Keratinocyte (primary cell): ENCODE data around the gene MNAT1. TPM values are rescaled to one million over a fixed set of nuclear protein-coding genes. Genes with fewer than 3 reads are reported as not detected.
A peak's percentile ranks its signal among the peaks of the same experiment; 100 is the strongest.

ENCODE experiments used
- DNase-seq: peaks from one replicate; pipeline ENCODE4 v3.0.0-alpha.2; 2011; ENCODE audit warnings: low read depth, missing footprints, low spot score
- FAIRE-seq: peaks from 2 replicates; lab custom pipeline; 2011; peaks lifted over from hg19 to GRCh38; lab: Jason Lieb, UNC
- H2AFZ ChIP-seq: 2 replicates; pipeline ENCODE4 v1.6.0; 2012; ENCODE audit warnings: low read length, control low read depth, inconsistent platforms; ENCODE audit not compliant: control insufficient read depth
- H3K27ac ChIP-seq: 2 replicates; pipeline ENCODE4 v1.5.1; 2011; ENCODE audit warnings: low read length; ENCODE audit not compliant: control insufficient read depth, insufficient read depth
- H3K27me3 ChIP-seq: 3 replicates; pipeline ENCODE4 v1.6.0; 2011; ENCODE audit warnings: low read length; ENCODE audit not compliant: control insufficient read depth, insufficient read depth; ENCODE audit errors: extremely low read depth
- H3K36me3 ChIP-seq, 2 experiments: 2 replicates in 1 of 2; 3 replicates in 1 of 2; pipeline ENCODE4 v1.5.1; 2011; ENCODE audit warnings: low read length in 2 of 2, mild to moderate bottlenecking in 1 of 2; ENCODE audit not compliant: control insufficient read depth in 2 of 2, insufficient read depth in 2 of 2; ENCODE audit errors: extremely low read depth in 1 of 2
- H3K4me1 ChIP-seq: 3 replicates; pipeline ENCODE4 v1.5.1; 2011; ENCODE audit warnings: low read length; ENCODE audit not compliant: control insufficient read depth, insufficient read depth; ENCODE audit errors: extremely low read depth
- H3K4me2 ChIP-seq: 3 replicates; pipeline ENCODE4 v1.6.0; 2011; ENCODE audit warnings: low read depth, low read length; ENCODE audit not compliant: control insufficient read depth, insufficient read depth; ENCODE audit errors: extremely low read depth
- H3K4me3 ChIP-seq, 3 experiments: fragments of 200-600 bp in 1 of 3; sonication (generic) in 1 of 3; 2 replicates in 2 of 3; 3 replicates in 1 of 3; pipeline ENCODE4 v1.5.1; 2011 to 2016; ENCODE audit warnings: low read length in 3 of 3, mild to moderate bottlenecking in 3 of 3, control low read depth in 2 of 3, inconsistent platforms in 1 of 3, low read depth in 1 of 3, mixed read lengths in 1 of 3, mixed run types in 1 of 3, moderate library complexity in 1 of 3; ENCODE audit not compliant: control insufficient read depth in 2 of 3, insufficient read depth in 2 of 3; ENCODE audit errors: extremely low read depth in 1 of 3
- H3K79me2 ChIP-seq: 2 replicates; pipeline ENCODE4 v1.6.0; 2012; ENCODE audit warnings: low read length; ENCODE audit not compliant: control insufficient read depth, insufficient read depth
- H3K9ac ChIP-seq: 3 replicates; pipeline ENCODE4 v1.6.0; 2011; ENCODE audit warnings: low read length; ENCODE audit not compliant: control insufficient read depth, insufficient read depth; ENCODE audit errors: extremely low read depth
- H3K9me1 ChIP-seq: 3 replicates; pipeline ENCODE4 v1.6.0; 2011; ENCODE audit warnings: low read length; ENCODE audit not compliant: control insufficient read depth, insufficient read depth; ENCODE audit errors: extremely low read depth
- H3K9me3 ChIP-seq: 2 replicates; pipeline ENCODE4 v1.5.1; 2012; ENCODE audit warnings: low read depth, low read length; ENCODE audit not compliant: control insufficient read depth
- H4K20me1 ChIP-seq: 3 replicates; pipeline ENCODE4 v1.6.0; 2011; ENCODE audit warnings: low read length; ENCODE audit not compliant: control insufficient read depth, insufficient read depth; ENCODE audit errors: extremely low read depth
- EZH2 ChIP-seq: IDR thresholded peaks from one replicate; pipeline ENCODE4 v1.6.1; 2012; ENCODE audit warnings: inconsistent platforms, mild to moderate bottlenecking, low read length, moderate library complexity
- dilution Hi-C: fragments of 300-500 bp; cut with MboI; formaldehyde crosslinking; loops from one replicate; pipeline ENCODE4 v1.7.0; 2020; ENCODE audit warnings: low sequenced_read_pairs; ENCODE audit not compliant: extremely low pct_ligation_motif_present
- polyA plus RNA-seq, 5 experiments: library from polyadenylated mRNA; depleted of rRNA in 3 of 5; stranded (reverse) in 3 of 5; stranded (forward) in 1 of 5; unstranded in 1 of 5; fragments of >200 nt; gene quantifications; 1 replicate in 1 of 5; 2 replicates in 3 of 5; 3 replicates in 1 of 5; pipeline versions ENCODE4 v1.2.1 to v1.2.3, GENCODE V29; 2011 to 2012; ENCODE audit warnings: missing spikeins in 2 of 5, low read depth in 1 of 5, low replicate concordance in 1 of 5
- TF ChIP-seq, protein P1 (sequence below), 3 experiments: IDR thresholded peaks in 1 of 3; conservative IDR thresholded peaks in 1 of 3; optimal IDR thresholded peaks in 1 of 3; 2 replicates in 2 of 3; 3 replicates in 1 of 3; pipeline versions ENCODE3 to v1.5.1; 2011; ENCODE audit warnings: low read length in 3 of 3, mild to moderate bottlenecking in 3 of 3, moderate library complexity in 2 of 3, control low read depth in 1 of 3, inconsistent platforms in 1 of 3; ENCODE audit not compliant: insufficient read depth in 2 of 3; ENCODE audit errors: extremely low read depth in 1 of 3

MNAT1 gene
- polyA plus RNA-seq, 1 donor (not counting 4 experiments of a cell fraction or from before 2014, with no cell fraction given): 79.5 TPM

DNA sequence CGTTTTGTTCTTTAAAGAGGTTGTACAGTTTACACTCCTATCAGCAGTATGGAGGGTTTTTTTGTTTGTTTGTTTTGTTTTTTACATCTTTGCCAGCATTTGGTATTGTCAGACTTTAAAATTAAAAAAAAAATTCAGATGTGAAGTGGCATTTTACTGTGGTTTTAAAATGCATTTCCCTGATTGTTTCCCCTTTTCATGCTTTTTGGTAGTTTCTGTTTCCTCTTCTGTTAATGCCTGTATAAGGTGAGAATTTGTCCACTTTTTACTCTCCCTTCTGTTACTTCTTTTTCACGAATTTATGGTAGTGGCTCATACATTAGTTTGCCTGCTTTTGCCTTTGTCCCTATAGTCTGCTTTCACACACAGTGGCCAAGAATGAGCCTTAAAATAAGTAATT lies 36.6 kb downstream of the MNAT1 start:
- Histone ChIP-seq H3K36me3 (no peaks in the 10 kb centered on the region), H3K4me1 (peaks cover 34% of the 10 kb centered on the region), H3K27me3 (no peaks in the 10 kb centered on the region), H3K9me3 (no peaks in the 10 kb centered on the region), H2AFZ (no peak overlapping the region), H3K4me2 (no peak overlapping the region), H3K4me3 (no peak overlapping the region), H3K27ac (no peak overlapping the region), H3K9ac (no peak overlapping the region), H4K20me1 (no peaks in the 10 kb centered on the region), H3K9me1 (no peaks in the 10 kb centered on the region), H3K79me2 (peaks cover 56% of the 10 kb centered on the region)
- no peak for TF ChIP-seq EZH2
- TF ChIP-seq, protein P1, sequence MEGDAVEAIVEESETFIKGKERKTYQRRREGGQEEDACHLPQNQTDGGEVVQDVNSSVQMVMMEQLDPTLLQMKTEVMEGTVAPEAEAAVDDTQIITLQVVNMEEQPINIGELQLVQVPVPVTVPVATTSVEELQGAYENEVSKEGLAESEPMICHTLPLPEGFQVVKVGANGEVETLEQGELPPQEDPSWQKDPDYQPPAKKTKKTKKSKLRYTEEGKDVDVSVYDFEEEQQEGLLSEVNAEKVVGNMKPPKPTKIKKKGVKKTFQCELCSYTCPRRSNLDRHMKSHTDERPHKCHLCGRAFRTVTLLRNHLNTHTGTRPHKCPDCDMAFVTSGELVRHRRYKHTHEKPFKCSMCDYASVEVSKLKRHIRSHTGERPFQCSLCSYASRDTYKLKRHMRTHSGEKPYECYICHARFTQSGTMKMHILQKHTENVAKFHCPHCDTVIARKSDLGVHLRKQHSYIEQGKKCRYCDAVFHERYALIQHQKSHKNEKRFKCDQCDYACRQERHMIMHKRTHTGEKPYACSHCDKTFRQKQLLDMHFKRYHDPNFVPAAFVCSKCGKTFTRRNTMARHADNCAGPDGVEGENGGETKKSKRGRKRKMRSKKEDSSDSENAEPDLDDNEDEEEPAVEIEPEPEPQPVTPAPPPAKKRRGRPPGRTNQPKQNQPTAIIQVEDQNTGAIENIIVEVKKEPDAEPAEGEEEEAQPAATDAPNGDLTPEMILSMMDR (optimal IDR thresholded peaks at IDR 0.05 in 1 of 3, IDR thresholded peaks at IDR 0.05 in 1 of 3, conservative IDR thresholded peaks at IDR 0.05 in 1 of 3; ENCODE audit: extremely low read depth in 1 of 3, insufficient read depth in 2 of 3, low read length in 3 of 3): no peak
- FAIRE-seq (no peak), DNase-seq (no peak)
- dilution Hi-C loops: no loop called here

DNA sequence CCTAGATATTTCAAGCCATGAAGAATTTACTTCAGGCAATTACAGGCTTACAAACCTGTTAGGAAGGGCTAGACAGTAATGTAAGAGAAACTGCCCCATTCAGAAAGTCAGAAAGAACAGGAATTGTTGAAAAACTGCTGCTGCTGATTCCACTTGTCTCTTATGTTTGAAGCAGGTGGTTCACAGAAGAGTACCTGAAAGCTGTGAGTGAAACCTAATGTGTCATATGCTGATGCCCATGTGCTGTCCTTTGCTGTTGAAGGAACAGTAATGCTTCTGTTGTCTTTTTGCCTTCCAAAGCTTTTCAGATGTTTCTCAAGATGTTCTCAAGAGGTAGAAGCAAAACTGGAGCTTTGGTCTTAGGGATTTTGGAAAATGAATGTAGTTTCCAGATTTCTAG lies 39.0 kb downstream of the MNAT1 start:
- peaks cover 58% of the 10 kb centered on the region for H3K79me2 ChIP-seq
- H3K9me3 ChIP-seq: no peaks in the 10 kb centered on the region
- no peak overlapping the region for H2AFZ ChIP-seq
- no peaks in the 10 kb centered on the region for H3K36me3 ChIP-seq
- H3K4me2 ChIP-seq: no peak overlapping the region
- H3K27ac ChIP-seq: no peak overlapping the region
- dilution Hi-C loops: no loop called here
- TF ChIP-seq, protein P1 (optimal IDR thresholded peaks at IDR 0.05 in 1 of 3, IDR thresholded peaks at IDR 0.05 in 1 of 3, conservative IDR thresholded peaks at IDR 0.05 in 1 of 3; ENCODE audit: extremely low read depth in 1 of 3, insufficient read depth in 2 of 3, low read length in 3 of 3): no peak
- TF ChIP-seq EZH2: no peak
- H4K20me1 ChIP-seq: no peaks in the 10 kb centered on the region
- no peak overlapping the region for H3K9ac ChIP-seq
- no peaks in the 10 kb centered on the region for H3K9me1 ChIP-seq
- H3K4me1 ChIP-seq: peaks cover 41% of the 10 kb centered on the region
- DNase-seq: no peak
- no peaks in the 10 kb centered on the region for H3K27me3 ChIP-seq
- H3K4me3 ChIP-seq: no peak overlapping the region
- FAIRE-seq: peak; percentile 20
